ENCODE data around the gene LIMCH1. TPM values are rescaled to one million over a fixed set of nuclear protein-coding genes. Genes with fewer than 3 reads are reported as not detected.

Gene LIMCH1
- total RNA-seq, 1 experiment from 2014 or later: 10.4 TPM

DNA sequence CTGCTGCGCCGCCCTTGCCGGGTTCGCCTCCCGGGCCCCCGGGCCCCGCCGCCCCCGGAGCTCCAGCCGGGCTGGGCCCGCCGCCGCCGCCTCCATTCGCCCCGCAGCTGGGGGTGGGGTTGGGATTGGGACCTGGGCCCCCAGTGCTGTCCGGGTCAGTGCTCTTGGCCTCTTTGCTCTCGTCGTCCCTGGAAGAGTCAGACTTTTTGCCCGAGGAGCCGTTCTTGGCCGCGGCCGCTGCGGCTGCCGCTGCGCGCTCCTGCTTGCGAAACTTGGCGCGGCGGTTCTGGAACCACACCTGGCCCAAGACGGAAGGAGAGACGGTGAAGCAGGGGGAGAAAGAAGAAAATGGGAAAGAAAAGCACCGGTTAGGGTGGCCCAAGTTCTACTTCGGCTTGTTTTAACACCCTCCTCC, 208.1 kb downstream of the LIMCH1 start:
- Histone ChIP-seq H3K4me2 (ENCODE audit: low read length) (no peak overlapping the region), H3K27me3 (ENCODE audit: insufficient read depth, low read length) (peaks cover 15% of the 10 kb centered on the region)
- intact Hi-C loops (cut with micrococcal nuclease): no loop called here

More for the DNA sequence above, 208.1 kb downstream of the LIMCH1 start:
- no peak overlapping the region for H3K27ac ChIP-seq (ENCODE audit: low read depth, low read length)
- H3K9ac ChIP-seq (ENCODE audit: low read length): no peak overlapping the region
- DNase-seq (ENCODE audit: low read depth, low spot score) (no peak), ATAC-seq (no peak)
- no TSS peak for BruUV-seq (replicated peaks)
- H3K4me1 ChIP-seq (ENCODE audit: control insufficient read depth in 1 of 2, insufficient read depth in 2 of 2, low read length in 2 of 2): no peaks in the 10 kb centered on the region
- no peaks in the 10 kb centered on the region for H3K9me3 ChIP-seq (ENCODE audit: control insufficient read depth in 1 of 2, insufficient read depth in 1 of 2, low read depth in 1 of 2, low read length in 2 of 2)
- H3K4me3 ChIP-seq (replicated peaks in 1 of 2; ENCODE audit: low read depth in 1 of 2, low read length in 2 of 2): no peak overlapping the region
- H4K20me1 ChIP-seq (ENCODE audit: insufficient read depth): no peaks in the 10 kb centered on the region
- H3K9me2 ChIP-seq (ENCODE audit: insufficient read depth): no peaks in the 10 kb centered on the region
- ChIA-PET RAD21 (ENCODE audit: low non-redundant PET in 1 of 2, low total read pairs in 2 of 2, uncharacterized antibody in 2 of 2, unreplicated experiment in 2 of 2) (no interaction called here), POLR2A (no interaction called here), CTCF (no interaction called here)
- no peak for TF ChIP-seq CEBPB (IDR thresholded peaks at IDR 0.05; ENCODE audit: low read depth)
- TF ChIP-seq, protein P1, sequence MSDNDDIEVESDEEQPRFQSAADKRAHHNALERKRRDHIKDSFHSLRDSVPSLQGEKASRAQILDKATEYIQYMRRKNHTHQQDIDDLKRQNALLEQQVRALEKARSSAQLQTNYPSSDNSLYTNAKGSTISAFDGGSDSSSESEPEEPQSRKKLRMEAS (IDR thresholded peaks at IDR 0.05): no peak
- TF ChIP-seq ELF1 (IDR thresholded peaks at IDR 0.05; ENCODE audit: borderline replicate concordance, low read depth): no peak
- TF ChIP-seq SRF (IDR thresholded peaks at IDR 0.05; ENCODE audit: low read depth): no peak
- no peak for TF ChIP-seq EZH2phosphoT487 (IDR thresholded peaks at IDR 0.05; ENCODE audit: borderline replicate concordance)
- no peak for TF ChIP-seq EZH2 (IDR thresholded peaks at IDR 0.05)
- TF ChIP-seq CBX3 (IDR thresholded peaks at IDR 0.05; ENCODE audit: low read depth): no peak
- TF ChIP-seq SIN3A (IDR thresholded peaks at IDR 0.05; ENCODE audit: low read depth): no peak
- no peak for TF ChIP-seq FOSL1 (IDR thresholded peaks at IDR 0.05; ENCODE audit: low read depth)
- no peak for TF ChIP-seq JUND (IDR thresholded peaks at IDR 0.05)
- no peak for TF ChIP-seq RAD21 (IDR thresholded peaks at IDR 0.05; ENCODE audit: low read depth)
- no peak for TF ChIP-seq YY1 (IDR thresholded peaks at IDR 0.05; ENCODE audit: extremely low read depth, insufficient replicate concordance, low read depth, low read length)
- TF ChIP-seq, protein P2, sequence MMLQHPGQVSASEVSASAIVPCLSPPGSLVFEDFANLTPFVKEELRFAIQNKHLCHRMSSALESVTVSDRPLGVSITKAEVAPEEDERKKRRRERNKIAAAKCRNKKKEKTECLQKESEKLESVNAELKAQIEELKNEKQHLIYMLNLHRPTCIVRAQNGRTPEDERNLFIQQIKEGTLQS (IDR thresholded peaks at IDR 0.05): no peak
- TF ChIP-seq POLR2AphosphoS5 (IDR thresholded peaks at IDR 0.05; ENCODE audit: low read depth, low read length): no peak
- TF ChIP-seq, protein P3, sequence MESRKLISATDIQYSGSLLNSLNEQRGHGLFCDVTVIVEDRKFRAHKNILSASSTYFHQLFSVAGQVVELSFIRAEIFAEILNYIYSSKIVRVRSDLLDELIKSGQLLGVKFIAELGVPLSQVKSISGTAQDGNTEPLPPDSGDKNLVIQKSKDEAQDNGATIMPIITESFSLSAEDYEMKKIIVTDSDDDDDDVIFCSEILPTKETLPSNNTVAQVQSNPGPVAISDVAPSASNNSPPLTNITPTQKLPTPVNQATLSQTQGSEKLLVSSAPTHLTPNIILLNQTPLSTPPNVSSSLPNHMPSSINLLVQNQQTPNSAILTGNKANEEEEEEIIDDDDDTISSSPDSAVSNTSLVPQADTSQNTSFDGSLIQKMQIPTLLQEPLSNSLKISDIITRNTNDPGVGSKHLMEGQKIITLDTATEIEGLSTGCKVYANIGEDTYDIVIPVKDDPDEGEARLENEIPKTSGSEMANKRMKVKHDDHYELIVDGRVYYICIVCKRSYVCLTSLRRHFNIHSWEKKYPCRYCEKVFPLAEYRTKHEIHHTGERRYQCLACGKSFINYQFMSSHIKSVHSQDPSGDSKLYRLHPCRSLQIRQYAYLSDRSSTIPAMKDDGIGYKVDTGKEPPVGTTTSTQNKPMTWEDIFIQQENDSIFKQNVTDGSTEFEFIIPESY (IDR thresholded peaks at IDR 0.05; ENCODE audit: extremely low read depth, insufficient replicate concordance, low read length): no peak
- TF ChIP-seq, protein P4, sequence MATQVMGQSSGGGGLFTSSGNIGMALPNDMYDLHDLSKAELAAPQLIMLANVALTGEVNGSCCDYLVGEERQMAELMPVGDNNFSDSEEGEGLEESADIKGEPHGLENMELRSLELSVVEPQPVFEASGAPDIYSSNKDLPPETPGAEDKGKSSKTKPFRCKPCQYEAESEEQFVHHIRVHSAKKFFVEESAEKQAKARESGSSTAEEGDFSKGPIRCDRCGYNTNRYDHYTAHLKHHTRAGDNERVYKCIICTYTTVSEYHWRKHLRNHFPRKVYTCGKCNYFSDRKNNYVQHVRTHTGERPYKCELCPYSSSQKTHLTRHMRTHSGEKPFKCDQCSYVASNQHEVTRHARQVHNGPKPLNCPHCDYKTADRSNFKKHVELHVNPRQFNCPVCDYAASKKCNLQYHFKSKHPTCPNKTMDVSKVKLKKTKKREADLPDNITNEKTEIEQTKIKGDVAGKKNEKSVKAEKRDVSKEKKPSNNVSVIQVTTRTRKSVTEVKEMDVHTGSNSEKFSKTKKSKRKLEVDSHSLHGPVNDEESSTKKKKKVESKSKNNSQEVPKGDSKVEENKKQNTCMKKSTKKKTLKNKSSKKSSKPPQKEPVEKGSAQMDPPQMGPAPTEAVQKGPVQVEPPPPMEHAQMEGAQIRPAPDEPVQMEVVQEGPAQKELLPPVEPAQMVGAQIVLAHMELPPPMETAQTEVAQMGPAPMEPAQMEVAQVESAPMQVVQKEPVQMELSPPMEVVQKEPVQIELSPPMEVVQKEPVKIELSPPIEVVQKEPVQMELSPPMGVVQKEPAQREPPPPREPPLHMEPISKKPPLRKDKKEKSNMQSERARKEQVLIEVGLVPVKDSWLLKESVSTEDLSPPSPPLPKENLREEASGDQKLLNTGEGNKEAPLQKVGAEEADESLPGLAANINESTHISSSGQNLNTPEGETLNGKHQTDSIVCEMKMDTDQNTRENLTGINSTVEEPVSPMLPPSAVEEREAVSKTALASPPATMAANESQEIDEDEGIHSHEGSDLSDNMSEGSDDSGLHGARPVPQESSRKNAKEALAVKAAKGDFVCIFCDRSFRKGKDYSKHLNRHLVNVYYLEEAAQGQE (IDR thresholded peaks at IDR 0.05; ENCODE audit: low read depth): no peak
- no peak for TF ChIP-seq ZNF274 (IDR thresholded peaks at IDR 0.05; ENCODE audit: low read depth, low read length)
- TF ChIP-seq, protein P5, sequence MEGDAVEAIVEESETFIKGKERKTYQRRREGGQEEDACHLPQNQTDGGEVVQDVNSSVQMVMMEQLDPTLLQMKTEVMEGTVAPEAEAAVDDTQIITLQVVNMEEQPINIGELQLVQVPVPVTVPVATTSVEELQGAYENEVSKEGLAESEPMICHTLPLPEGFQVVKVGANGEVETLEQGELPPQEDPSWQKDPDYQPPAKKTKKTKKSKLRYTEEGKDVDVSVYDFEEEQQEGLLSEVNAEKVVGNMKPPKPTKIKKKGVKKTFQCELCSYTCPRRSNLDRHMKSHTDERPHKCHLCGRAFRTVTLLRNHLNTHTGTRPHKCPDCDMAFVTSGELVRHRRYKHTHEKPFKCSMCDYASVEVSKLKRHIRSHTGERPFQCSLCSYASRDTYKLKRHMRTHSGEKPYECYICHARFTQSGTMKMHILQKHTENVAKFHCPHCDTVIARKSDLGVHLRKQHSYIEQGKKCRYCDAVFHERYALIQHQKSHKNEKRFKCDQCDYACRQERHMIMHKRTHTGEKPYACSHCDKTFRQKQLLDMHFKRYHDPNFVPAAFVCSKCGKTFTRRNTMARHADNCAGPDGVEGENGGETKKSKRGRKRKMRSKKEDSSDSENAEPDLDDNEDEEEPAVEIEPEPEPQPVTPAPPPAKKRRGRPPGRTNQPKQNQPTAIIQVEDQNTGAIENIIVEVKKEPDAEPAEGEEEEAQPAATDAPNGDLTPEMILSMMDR (IDR thresholded peaks at IDR 0.05 in 2 of 3, conservative IDR thresholded peaks at IDR 0.05 in 1 of 3; ENCODE audit: borderline replicate concordance in 1 of 3, insufficient read depth in 1 of 3, low read depth in 2 of 3, low read length in 2 of 3): no peak
- H3K79me2 ChIP-seq (ENCODE audit: insufficient read depth, low read length): no peaks in the 10 kb centered on the region
- no peak overlapping the region for H2AFZ ChIP-seq (ENCODE audit: low read depth, low read length, poor library complexity, severe bottlenecking)
- no peaks in the 10 kb centered on the region for H3K36me3 ChIP-seq (ENCODE audit: control insufficient read depth in 1 of 2, insufficient read depth in 2 of 2, low read length in 2 of 2)
